PC-3 (cell line): ENCODE results near the gene OR5K2. TPM values are rescaled to one million over a fixed set of nuclear protein-coding genes. Genes with fewer than 3 reads are reported as not detected.
A peak's percentile ranks its signal among the peaks of the same experiment; 100 is the strongest.

Experiments
- ATAC-seq: fragments of 200-7000 bp; cut with Tn5 transposase; 2 replicates; pipeline ENCODE4 v1.9.1; 2020; ENCODE audit warnings: mild to moderate bottlenecking, moderate library complexity
- BruUV-seq: library from RNA; stranded (reverse); fragments of 400-500 nt; replicated peaks from 2 replicates; lab custom pipeline; 2021; lab: Mats Ljungman, UMichigan
- CTCF ChIA-PET: fragments of 300-600 bp; sonication (Branson Sonifier 250); formaldehyde crosslinking; loops from one replicate; lab custom pipeline; 2022; ENCODE audit warnings: antibody characterized with exemption; lab: Charles Lee
- POLR2A ChIA-PET: fragments of 300-600 bp; sonication (Branson Sonifier 250); formaldehyde crosslinking; loops from one replicate; lab custom pipeline; 2022; ENCODE audit warnings: antibody characterized with exemption; ENCODE audit not compliant: unreplicated experiment; lab: Charles Lee
- DNase-seq: peaks from one replicate; pipeline ENCODE4 v3.0.0-alpha.2; 2015
- H2AFZ ChIP-seq: fragments of 300-600 bp; sonication (generic); 2 replicates; pipeline ENCODE4 v1.6.0; 2016; ENCODE audit warnings: antibody characterized with exemption, low read length
- H3F3A ChIP-seq: fragments of 300-600 bp; sonication (generic); one replicate; pipeline ENCODE4 v1.6.0; 2017; ENCODE audit warnings: antibody characterized with exemption, low read length, control low read depth, mild to moderate bottlenecking; ENCODE audit not compliant: unreplicated experiment
- H3K27ac ChIP-seq: fragments of 300-600 bp; sonication (generic); 2 replicates; pipeline ENCODE4 v1.5.1; 2016; ENCODE audit warnings: mild to moderate bottlenecking, low read length
- H3K27me3 ChIP-seq: fragments of 300-600 bp; sonication (generic); 2 replicates; pipeline ENCODE4 v1.6.1; 2016; ENCODE audit warnings: low read length, mixed read lengths
- H3K36me3 ChIP-seq: fragments of 300-600 bp; sonication (generic); 2 replicates; pipeline ENCODE4 v1.6.1; 2016; ENCODE audit warnings: low read depth, mixed run types, low read length, mixed read lengths
- H3K4me1 ChIP-seq: fragments of 300-600 bp; sonication (generic); 2 replicates; pipeline ENCODE4 v1.5.1; 2016; ENCODE audit warnings: low read length; ENCODE audit not compliant: insufficient read depth
- H3K4me2 ChIP-seq: fragments of 300-600 bp; sonication (generic); 2 replicates; pipeline ENCODE4 v1.6.0; 2016; ENCODE audit warnings: low read length
- H3K4me3 ChIP-seq: fragments of 300-600 bp; sonication (generic); 2 replicates; pipeline ENCODE4 v1.5.1; 2016; ENCODE audit warnings: mild to moderate bottlenecking, low read length, mixed read lengths
- H3K79me2 ChIP-seq: fragments of 300-600 bp; sonication (generic); 2 replicates; pipeline ENCODE4 v1.6.1; 2017; ENCODE audit warnings: low read length, mixed read lengths
- H3K9ac ChIP-seq: fragments of 300-600 bp; sonication (generic); 2 replicates; pipeline ENCODE4 v1.6.0; 2016; ENCODE audit warnings: mild to moderate bottlenecking, low read length
- H3K9me2 ChIP-seq: fragments of 300-600 bp; sonication (generic); replicated peaks from 2 replicates; pipeline ENCODE4 v1.6.1; 2016; ENCODE audit warnings: mixed run types, low read length, mixed read lengths
- H3K9me3 ChIP-seq: fragments of 300-600 bp; sonication (generic); 2 replicates; pipeline ENCODE4 v1.6.1; 2016; ENCODE audit warnings: low read length, mixed read lengths
- H4K20me1 ChIP-seq: fragments of 300-600 bp; sonication (generic); 2 replicates; pipeline ENCODE4 v1.6.1; 2016; ENCODE audit warnings: low read length, mixed read lengths
- CTCF ChIP-seq: fragments of 300-600 bp; sonication (generic); conservative IDR thresholded peaks from 2 replicates; pipeline ENCODE4 v1.5.1; 2017; ENCODE audit warnings: antibody characterized with exemption, low read depth, mild to moderate bottlenecking, low read length
- EZH2 ChIP-seq: fragments of 300-600 bp; sonication (generic); IDR thresholded peaks from one replicate; pipeline ENCODE4 v1.6.1; 2017; ENCODE audit warnings: antibody characterized with exemption, mild to moderate bottlenecking, low read length; ENCODE audit not compliant: unreplicated experiment
- EZH2phosphoT487 ChIP-seq: fragments of 300-600 bp; sonication (generic); IDR thresholded peaks from 2 replicates; pipeline ENCODE4 v1.6.1; 2018; ENCODE audit warnings: mild to moderate bottlenecking, antibody characterized with exemption, low read length, borderline replicate concordance
- intact Hi-C: fragments of 100-400 bp; cut with micrococcal nuclease; formaldehyde crosslinking; loops from 2 replicates; pipeline ENCODE4 v1.9.0; 2023
- total RNA-seq: library from RNA; depleted of rRNA; stranded (reverse); fragments of >200 nt; gene quantifications from 2 replicates; pipeline ENCODE4 v1.2.3, GENCODE V29; 2014

The OR5K2 gene
- total RNA-seq, 1 experiment from 2014 or later, result not detected

GRCh38 chr3:98519351-98519750 is 21.9 kb downstream of the OR5K2 start:
- Histone ChIP-seq H3K4me2 (no peak overlapping the region), H3K36me3 (peaks cover 49% of the 10 kb centered on the region), H3K4me3 (no peak overlapping the region), H3K9me2 (no peaks in the 10 kb centered on the region), H3F3A (no peaks in the 10 kb centered on the region), H3K79me2 (peaks cover 44% of the 10 kb centered on the region), H4K20me1 (peaks cover 29% of the 10 kb centered on the region; the same call in 1 of the 2 replicates), H2AFZ (no peak overlapping the region), H3K27me3 (no peaks in the 10 kb centered on the region), H3K4me1 (peaks cover 21% of the 10 kb centered on the region), H3K9me3 (no peaks in the 10 kb centered on the region), H3K9ac (no peak overlapping the region), H3K27ac (no peak overlapping the region)
- ATAC-seq (no peak), DNase-seq (no peak)
- ChIA-PET POLR2A (no interaction called here), CTCF (no interaction called here)
- no peak for TF ChIP-seq CTCF
- TF ChIP-seq EZH2, result no peak
- TF ChIP-seq EZH2phosphoT487, result no peak
- intact Hi-C loops, result no loop called here
- no TSS peak for BruUV-seq

- Histone ChIP-seq H3K79me2 (peaks cover 44% of the 10 kb centered on the region), H3K36me3 (peaks cover 38% of the 10 kb centered on the region), H3K9me2 (no peaks in the 10 kb centered on the region), H2AFZ (peak overlapping the region; percentile 33), H3K4me3 (peak overlapping the region; percentile 79), H4K20me1 (peaks cover 29% of the 10 kb centered on the region; the same call in 1 of the 2 replicates), H3K4me2 (peak overlapping the region; percentile 82), H3K9ac (peak overlapping the region; percentile 90), H3K4me1 (peaks cover 21% of the 10 kb centered on the region), H3K9me3 (no peaks in the 10 kb centered on the region), H3F3A (no peaks in the 10 kb centered on the region), H3K27ac (peak overlapping the region; percentile 91), H3K27me3 (no peaks in the 10 kb centered on the region)
- ATAC-seq (peak; percentile 69), DNase-seq (peak; percentile 83)
- TF ChIP-seq EZH2, result no peak
- BruUV-seq, result TSS peak; percentile 53
- intact Hi-C loops, result loop anchor here (1.0 to 5.0 kb wide), 5 partner anchors 9 to 640 kb away; partner anchors contain the start of gene CPOX
- ChIA-PET CTCF (interaction anchor here (0.6 kb wide), 1 partner anchor 69 kb away, joined by 4 read pairs; no protein-coding TSS in a partner anchor), POLR2A (interaction anchor here (0.6 kb wide), 1 partner anchor 43 kb away, joined by 4 read pairs; no protein-coding TSS in a partner anchor)
Observed at GRCh38 chr3:98521897-98522543, 24.5 kb downstream of the OR5K2 start.

GRCh38 chr3:98522544-98523281 is 25.2 kb downstream of the OR5K2 start, which contains the start of gene CLDND1:
CLDND1 (minus strand) TSS chr3:98522902; CDS start chr3:98521424, 1,478 bp downstream.
- DNase-seq, result peak; percentile 99
- peaks cover 44% of the 10 kb centered on the region for H3K79me2 ChIP-seq
- intact Hi-C loops, result loop anchor here (1.0 to 5.0 kb wide), 5 partner anchors 9 to 640 kb away; partner anchors contain the start of gene CPOX
- H3K36me3 ChIP-seq, result peaks cover 36% of the 10 kb centered on the region
- peaks cover 29% of the 10 kb centered on the region; the same call in 1 of the 2 replicates for H4K20me1 ChIP-seq
- peak within 1 kb of the TSS; percentile 79 for H3K4me3 ChIP-seq
- no peaks in the 10 kb centered on the region for H3K9me2 ChIP-seq
- CTCF ChIA-PET, result interaction anchor here (0.6 kb wide), 2 partner anchors 69 to 247 kb away, joined by 3 to 4 read pairs; no protein-coding TSS in a partner anchor
- no peaks in the 10 kb centered on the region for H3K9me3 ChIP-seq
- peak within 1 kb of the TSS; percentile 80 for H2AFZ ChIP-seq
- no peak for TF ChIP-seq EZH2
- H3K4me2 ChIP-seq, result peak within 1 kb of the TSS; percentile 82
- no TSS peak for BruUV-seq
- H3F3A ChIP-seq, result no peaks in the 10 kb centered on the region
- ATAC-seq, result peak; percentile 95
- H3K9ac ChIP-seq, result peak within 1 kb of the TSS; percentile 90
- H3K27ac ChIP-seq, result peak within 1 kb of the TSS; percentile 91
- peaks cover 21% of the 10 kb centered on the region for H3K4me1 ChIP-seq
- POLR2A ChIA-PET, result interaction anchor here (0.5 to 1.0 kb wide), 7 partner anchors 27 to 1606 kb away, joined by 3 to 7 read pairs (median 4); no protein-coding TSS in a partner anchor
- no peaks in the 10 kb centered on the region for H3K27me3 ChIP-seq
